ENCODE measurements around the gene TMEM232.

GRCh38 chr5:110630350-110630749 lies 96.1 kb downstream of the TMEM232 start:
- no peak for TF ChIP-seq CTCF (IDR thresholded peaks at IDR 0.05)
- TF ChIP-seq POLR2A (IDR thresholded peaks at IDR 0.05) = no peak

Measured in lower leg skin (tissue), 3 donors.